Measurements from ENCODE around the gene SEC22A.

SEC22A gene

GRCh38 chr3:123310186-123310585, 108.4 kb downstream of the SEC22A start:
- Histone ChIP-seq H3K4me3 (ENCODE audit: low read depth, low read length, poor library complexity, severe bottlenecking) (no peak overlapping the region), H3F3A (ENCODE audit: insufficient read depth, low read length) (no peaks in the 10 kb centered on the region), H4K20me1 (ENCODE audit: insufficient read depth, low read length) (no peaks in the 10 kb centered on the region), H3K27me3 (ENCODE audit: insufficient read depth, low read length) (no peaks in the 10 kb centered on the region), H3K27ac (ENCODE audit: low read depth, low read length, poor library complexity, severe bottlenecking) (no peak overlapping the region), H3K9ac (ENCODE audit: low read length) (no peak overlapping the region), H3K36me3 (ENCODE audit: insufficient read depth, low read length) (no peaks in the 10 kb centered on the region), H3K4me1 (ENCODE audit: insufficient read depth, low read length, severe bottlenecking) (no peaks in the 10 kb centered on the region), H3K9me3 (ENCODE audit: low read length) (no peaks in the 10 kb centered on the region), H3K4me2 (ENCODE audit: low read length) (no peak overlapping the region), H3K9me2 (ENCODE audit: low read depth, low read length) (no peaks in the 10 kb centered on the region), H2AFZ (ENCODE audit: low read length) (no peak overlapping the region), H3K79me2 (ENCODE audit: insufficient read depth, low read length) (no peaks in the 10 kb centered on the region)
- TF ChIP-seq EZH2 (IDR thresholded peaks at IDR 0.05; ENCODE audit: borderline replicate concordance, low read length) (no peak), CTCF (IDR thresholded peaks at IDR 0.05; ENCODE audit: low read length) (no peak)

GRCh38 chr3:123310741-123311140, 109.0 kb downstream of the SEC22A start:
- Histone ChIP-seq H2AFZ (ENCODE audit: low read length) (no peak overlapping the region), H3K9me2 (ENCODE audit: low read depth, low read length) (no peaks in the 10 kb centered on the region), H3K4me2 (ENCODE audit: low read length) (no peak overlapping the region), H3K9ac (ENCODE audit: low read length) (no peak overlapping the region), H3K4me1 (ENCODE audit: insufficient read depth, low read length, severe bottlenecking) (no peaks in the 10 kb centered on the region), H3F3A (ENCODE audit: insufficient read depth, low read length) (no peaks in the 10 kb centered on the region), H3K79me2 (ENCODE audit: insufficient read depth, low read length) (no peaks in the 10 kb centered on the region), H3K4me3 (ENCODE audit: low read depth, low read length, poor library complexity, severe bottlenecking) (no peak overlapping the region), H3K36me3 (ENCODE audit: insufficient read depth, low read length) (no peaks in the 10 kb centered on the region), H3K9me3 (ENCODE audit: low read length) (no peaks in the 10 kb centered on the region), H4K20me1 (ENCODE audit: insufficient read depth, low read length) (no peaks in the 10 kb centered on the region), H3K27ac (ENCODE audit: low read depth, low read length, poor library complexity, severe bottlenecking) (no peak overlapping the region), H3K27me3 (ENCODE audit: insufficient read depth, low read length) (no peaks in the 10 kb centered on the region)
- TF ChIP-seq EZH2 (IDR thresholded peaks at IDR 0.05; ENCODE audit: borderline replicate concordance, low read length): no peak
- no peak for TF ChIP-seq CTCF (IDR thresholded peaks at IDR 0.05; ENCODE audit: low read length)

- H4K20me1 ChIP-seq (ENCODE audit: insufficient read depth, low read length): no peaks in the 10 kb centered on the region
- no peak overlapping the region for H3K4me3 ChIP-seq (ENCODE audit: low read depth, low read length, poor library complexity, severe bottlenecking)
- H3K9ac ChIP-seq (ENCODE audit: low read length): no peak overlapping the region
- H3K27ac ChIP-seq (ENCODE audit: low read depth, low read length, poor library complexity, severe bottlenecking): no peak overlapping the region
- no peak overlapping the region for H3K4me2 ChIP-seq (ENCODE audit: low read length)
- no peaks in the 10 kb centered on the region for H3K9me2 ChIP-seq (ENCODE audit: low read depth, low read length)
- no peaks in the 10 kb centered on the region for H3K9me3 ChIP-seq (ENCODE audit: low read length)
- H3K4me1 ChIP-seq (ENCODE audit: insufficient read depth, low read length, severe bottlenecking): no peaks in the 10 kb centered on the region
- no peaks in the 10 kb centered on the region for H3K79me2 ChIP-seq (ENCODE audit: insufficient read depth, low read length)
- H3K27me3 ChIP-seq (ENCODE audit: insufficient read depth, low read length): no peaks in the 10 kb centered on the region
- no peak overlapping the region for H2AFZ ChIP-seq (ENCODE audit: low read length)
- no peaks in the 10 kb centered on the region for H3F3A ChIP-seq (ENCODE audit: insufficient read depth, low read length)
- TF ChIP-seq CTCF (IDR thresholded peaks at IDR 0.05; ENCODE audit: low read length) (no peak), EZH2 (IDR thresholded peaks at IDR 0.05; ENCODE audit: borderline replicate concordance, low read length) (no peak)
- H3K36me3 ChIP-seq (ENCODE audit: insufficient read depth, low read length): no peaks in the 10 kb centered on the region
These were observed 109.5 kb downstream of the SEC22A start for GRCh38 chr3:123311201-123311600.
